GM21447 (cell line): ENCODE measurements around the gene NAA50.

Source experiments
- ATAC-seq: cut with Tn5 transposase; IDR thresholded peaks from one replicate; pipeline ENCODE4 v1.9.1; 2021; ENCODE audit not compliant: unreplicated experiment

Gene NAA50

GRCh38 chr3:113745756-113746547 lies at the start of gene NAA50:
TSS of gene NAA50 (minus strand) at chr3:113746249. CDS start at chr3:113745949, 300 bp downstream.
- ATAC-seq, result peak; percentile 40

- ATAC-seq, result no peak
Measured at GRCh38 chr3:113795693-113796092, 49.6 kb upstream of the NAA50 start.

GRCh38 chr3:113794526-113794925 lies 48.5 kb upstream of the NAA50 start:
- ATAC-seq, result no peak

- ATAC-seq, result no peak
Measured at GRCh38 chr3:113791381-113791780, 45.3 kb upstream of the NAA50 start.

GRCh38 chr3:113783980-113784379 lies 37.9 kb upstream of the NAA50 start:
- no peak for ATAC-seq

- peak; percentile 59 for ATAC-seq
Measured at GRCh38 chr3:113783463-113783862, 37.4 kb upstream of the NAA50 start.

- ATAC-seq, result no peak
Measured at GRCh38 chr3:113776564-113776963, 30.5 kb upstream of the NAA50 start.

GRCh38 chr3:113775516-113775915 lies 29.5 kb upstream of the NAA50 start:
- no peak for ATAC-seq

- no peak for ATAC-seq
Measured at GRCh38 chr3:113773381-113773780, 27.3 kb upstream of the NAA50 start.

- no peak for ATAC-seq
Measured at GRCh38 chr3:113771993-113772392, 25.9 kb upstream of the NAA50 start.

- peak; percentile 82 for ATAC-seq
Measured at GRCh38 chr3:113769551-113769950, 23.5 kb upstream of the NAA50 start.

- no peak for ATAC-seq
Measured at GRCh38 chr3:113764698-113765097, 18.6 kb upstream of the NAA50 start.

GRCh38 chr3:113758389-113759024 lies 12.5 kb upstream of the NAA50 start:
- no peak for ATAC-seq

- peak; percentile 48 for ATAC-seq
Measured at GRCh38 chr3:113754494-113755159, 8.6 kb upstream of the NAA50 start.

GRCh38 chr3:113753376-113753985 lies 7.4 kb upstream of the NAA50 start:
- ATAC-seq, result no peak

- ATAC-seq, result no peak
Measured at GRCh38 chr3:113751141-113751540, 5.1 kb upstream of the NAA50 start.

GRCh38 chr3:113747283-113748046 lies 1.4 kb upstream of the NAA50 start:
- ATAC-seq, result peak; percentile 7

- peak; percentile 36 for ATAC-seq
Measured at GRCh38 chr3:113746548-113747282, 666 bp upstream of the NAA50 start, which contains the start of gene ATP6V1A. TSS of gene ATP6V1A (plus strand) at chr3:113747035. CDS start at chr3:113778754, 31,719 bp downstream.

GRCh38 chr3:113744941-113745755 lies 901 bp downstream of the NAA50 start:
- peak; percentile 58 for ATAC-seq
